A172 (cell line): ENCODE measurements around the gene MAPK10. TPM values are rescaled to one million over a fixed set of nuclear protein-coding genes. Genes with fewer than 3 reads are reported as not detected.
"Not testable (repeated sequence)": the region's sequence is repeated elsewhere in the genome, so short reads cannot be mapped to it uniquely, and the experiment has no call there.

Experiments
- DNase-seq: peaks from one replicate; pipeline ENCODE4 v3.0.0-alpha.2; 2015; ENCODE audit warnings: low spot score
- total RNA-seq: library from RNA; depleted of rRNA; stranded (reverse); fragments of >200 nt; shearing (Covaris generic); gene quantifications from 2 replicates; pipeline ENCODE4 v1.2.3, GENCODE V29; 2014

Gene MAPK10
- total RNA-seq, 1 experiment from 2014 or later, result not detected

DNA sequence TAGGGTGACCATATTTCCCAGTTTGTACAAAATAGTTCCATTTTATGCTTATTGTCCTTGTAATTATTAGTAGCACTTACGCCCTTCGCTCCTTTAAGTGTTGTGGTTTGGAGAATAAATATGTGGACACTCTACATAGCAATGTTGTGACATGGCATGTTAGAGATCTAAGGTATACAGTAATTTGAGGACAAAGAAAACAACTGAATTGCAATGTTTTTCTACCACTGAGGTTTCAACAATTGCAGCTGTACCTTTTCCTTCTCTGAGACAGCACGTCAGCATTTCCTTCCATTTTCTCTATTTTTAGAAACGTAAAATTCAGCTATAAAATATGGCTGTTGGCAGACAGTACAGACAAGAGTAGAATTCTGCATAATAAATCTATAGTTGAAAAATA lies 323.1 kb downstream of the MAPK10 start:
- DNase-seq, result peak; percentile 25

DNA sequence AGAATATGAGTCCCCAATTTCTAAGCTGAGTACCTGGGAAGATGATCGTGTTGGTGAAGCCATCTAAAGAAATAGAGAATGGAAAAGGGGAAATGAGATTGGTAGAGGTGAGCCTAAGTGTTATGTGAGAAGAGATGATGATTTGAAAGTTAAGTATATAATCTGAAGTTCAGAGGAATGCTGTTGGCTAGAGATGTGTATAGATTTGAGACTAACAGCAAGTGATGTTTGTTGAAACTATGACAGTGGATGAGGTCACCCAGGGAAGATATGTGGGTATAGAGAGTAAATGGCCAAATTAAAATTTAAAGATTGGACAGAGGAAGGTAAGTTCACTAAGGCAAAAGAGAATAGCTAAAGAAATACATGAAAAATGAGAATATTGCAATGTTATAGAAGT lies 324.2 kb downstream of the MAPK10 start:
- no peak for DNase-seq

DNA sequence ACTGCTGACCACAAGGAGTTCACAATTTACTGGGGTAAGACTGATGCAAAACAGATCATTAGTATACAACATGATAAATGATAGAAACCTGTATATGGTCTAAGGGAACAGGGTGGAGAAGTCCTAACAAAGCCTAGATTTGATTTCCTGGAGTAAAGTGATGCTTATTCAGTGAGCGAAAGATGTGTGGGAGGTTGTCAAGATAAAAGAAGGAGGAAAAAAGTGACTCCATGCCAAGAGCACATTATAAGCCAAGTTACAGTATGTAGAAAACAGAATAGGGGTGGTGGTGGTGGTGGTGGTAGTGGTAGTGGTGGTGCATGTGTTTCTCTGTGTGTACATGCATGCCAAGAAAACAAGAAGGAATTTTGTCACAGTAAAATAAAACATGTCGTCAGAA lies 325.2 kb downstream of the MAPK10 start:
- DNase-seq, result no peak

DNA sequence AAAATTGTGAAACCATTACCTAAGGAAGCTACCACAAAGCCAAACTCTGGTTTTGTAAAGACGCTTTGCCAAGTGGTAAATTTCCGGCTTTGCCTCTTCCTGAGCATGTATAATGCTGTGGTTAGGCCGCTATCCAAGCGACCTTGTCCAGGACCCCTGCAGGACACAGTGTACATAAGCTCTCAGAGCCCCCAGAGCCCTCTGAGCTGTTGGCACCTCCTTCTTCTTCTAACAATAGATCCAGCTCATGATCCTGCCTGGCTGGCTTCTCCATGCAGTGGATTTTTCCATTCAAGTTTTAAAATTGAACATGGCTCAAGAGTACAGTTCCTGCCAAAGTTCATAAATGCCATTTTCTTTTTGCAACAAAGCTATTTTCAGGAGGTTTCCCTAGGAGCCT lies 326.7 kb downstream of the MAPK10 start:
- no peak for DNase-seq

DNA sequence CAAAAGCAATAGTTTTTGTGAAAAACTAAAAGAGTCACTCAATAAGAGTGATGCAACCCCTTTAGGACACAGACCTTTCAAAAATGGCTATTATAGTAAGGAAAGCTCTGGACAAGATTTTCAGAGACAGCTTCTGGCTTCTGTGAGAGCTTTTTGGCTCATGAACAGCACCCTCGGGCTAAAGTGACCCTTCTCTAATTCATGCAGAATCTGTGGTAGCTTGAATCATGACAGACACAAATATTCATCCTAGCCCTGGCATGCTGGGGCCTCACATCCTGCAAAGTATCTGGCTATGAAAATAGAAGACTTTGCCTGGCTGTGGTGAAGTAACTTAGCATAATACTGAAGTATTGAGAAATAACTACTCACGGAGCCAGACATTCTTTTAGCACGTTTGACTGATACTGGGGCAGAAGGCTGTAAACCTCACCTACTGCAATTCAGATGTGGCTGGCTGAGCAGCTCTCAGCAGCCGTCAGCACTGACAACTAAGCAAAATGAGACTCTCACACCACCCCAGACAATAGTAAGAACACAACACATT lies 327.3 kb downstream of the MAPK10 start:
- DNase-seq, result no peak

DNA sequence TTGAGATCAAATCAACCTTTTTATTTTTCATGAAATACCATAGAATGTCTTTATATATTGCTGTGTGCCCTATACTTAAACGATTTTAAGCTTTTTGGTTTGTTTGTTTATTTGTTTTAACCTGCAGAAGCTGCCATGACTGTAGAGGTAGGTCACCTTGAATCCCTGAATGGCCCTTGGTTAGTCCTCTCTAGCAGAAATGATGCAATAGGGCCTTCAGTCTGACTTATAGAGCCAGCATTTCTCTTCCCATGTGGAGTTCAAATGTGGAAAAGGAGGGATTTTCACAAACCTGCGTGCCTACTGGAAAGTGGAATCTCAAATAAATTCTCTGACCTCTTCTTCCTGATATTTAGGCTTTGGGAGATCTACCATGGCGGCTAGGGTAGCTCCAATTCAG lies 327.9 kb downstream of the MAPK10 start:
- DNase-seq, result no peak

DNA sequence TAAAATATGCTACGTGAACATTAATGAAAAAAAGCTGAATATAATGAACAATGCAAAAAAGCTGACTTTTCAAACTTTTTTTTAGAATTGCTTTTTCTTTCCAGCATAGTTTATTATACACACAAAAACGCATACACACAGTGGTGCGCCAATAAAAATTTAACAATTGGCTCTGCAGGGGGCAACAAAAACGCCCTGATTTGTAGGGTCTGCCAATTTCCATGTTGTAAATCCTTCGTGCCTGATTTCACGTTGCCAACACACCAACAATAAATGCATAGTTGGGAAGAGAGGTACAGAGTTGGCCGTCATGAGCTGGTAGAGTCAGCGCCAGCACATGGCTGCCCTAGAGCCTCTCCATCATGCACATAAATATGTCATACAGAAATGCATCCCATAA lies 333.1 kb downstream of the MAPK10 start:
- no peak for DNase-seq

DNA sequence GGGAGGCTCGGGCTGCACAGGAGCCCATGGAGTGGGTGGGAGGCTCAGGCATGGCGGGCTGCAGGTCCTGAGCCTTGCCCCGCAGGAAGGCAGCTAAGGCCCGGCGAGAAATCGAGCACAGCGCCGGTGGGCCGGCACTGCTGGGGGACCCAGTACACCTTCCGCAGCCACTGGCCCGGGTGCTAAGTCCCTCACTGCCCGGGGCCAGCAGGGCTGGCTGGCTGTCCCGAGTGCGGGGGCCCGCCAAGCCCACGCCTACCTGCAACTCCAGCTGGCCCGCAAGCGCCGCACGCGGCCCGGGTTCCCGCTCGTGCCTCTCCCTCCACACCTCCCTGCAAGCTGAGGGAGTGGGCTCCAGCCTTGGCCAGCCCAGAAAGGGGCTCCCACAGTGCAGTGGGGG lies 338.2 kb downstream of the MAPK10 start:
- not testable (repeated sequence) for DNase-seq

DNA sequence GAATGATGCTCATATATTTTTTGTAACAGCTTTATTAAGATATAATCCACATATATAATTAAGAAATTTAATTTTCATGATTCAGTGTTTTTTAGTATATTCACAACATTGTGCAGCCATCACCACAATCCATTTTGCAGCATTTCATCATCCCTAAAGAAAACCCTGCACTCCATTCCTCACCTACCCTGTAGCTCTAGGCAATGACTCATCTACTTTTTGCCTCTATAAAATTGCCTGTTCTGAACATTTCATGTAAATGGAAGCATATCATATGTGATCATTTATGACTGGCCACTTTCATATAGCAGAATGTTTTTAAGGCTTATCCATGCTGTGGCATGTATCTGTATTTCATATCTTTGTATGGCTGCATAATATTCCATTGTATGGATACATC lies 339.9 kb downstream of the MAPK10 start:
- no peak for DNase-seq

DNA sequence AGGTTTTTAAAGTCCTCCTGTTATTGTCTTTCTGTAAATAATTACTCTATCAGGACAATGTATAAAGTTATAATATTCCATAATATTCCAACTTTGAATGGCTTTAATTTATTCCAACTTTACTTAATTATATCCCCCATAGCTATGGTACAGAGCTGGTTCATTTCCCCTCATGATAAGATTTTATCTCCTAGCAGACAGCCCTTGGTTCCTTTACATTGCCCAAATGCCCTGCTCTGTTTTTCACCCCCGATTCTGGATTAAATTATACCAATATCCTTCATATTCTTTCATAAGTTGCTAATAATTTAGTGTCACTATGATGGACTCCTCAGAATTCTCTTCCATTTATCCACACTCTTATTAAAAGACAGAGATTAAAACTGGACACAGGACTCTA lies 340.5 kb downstream of the MAPK10 start:
- no peak for DNase-seq

DNA sequence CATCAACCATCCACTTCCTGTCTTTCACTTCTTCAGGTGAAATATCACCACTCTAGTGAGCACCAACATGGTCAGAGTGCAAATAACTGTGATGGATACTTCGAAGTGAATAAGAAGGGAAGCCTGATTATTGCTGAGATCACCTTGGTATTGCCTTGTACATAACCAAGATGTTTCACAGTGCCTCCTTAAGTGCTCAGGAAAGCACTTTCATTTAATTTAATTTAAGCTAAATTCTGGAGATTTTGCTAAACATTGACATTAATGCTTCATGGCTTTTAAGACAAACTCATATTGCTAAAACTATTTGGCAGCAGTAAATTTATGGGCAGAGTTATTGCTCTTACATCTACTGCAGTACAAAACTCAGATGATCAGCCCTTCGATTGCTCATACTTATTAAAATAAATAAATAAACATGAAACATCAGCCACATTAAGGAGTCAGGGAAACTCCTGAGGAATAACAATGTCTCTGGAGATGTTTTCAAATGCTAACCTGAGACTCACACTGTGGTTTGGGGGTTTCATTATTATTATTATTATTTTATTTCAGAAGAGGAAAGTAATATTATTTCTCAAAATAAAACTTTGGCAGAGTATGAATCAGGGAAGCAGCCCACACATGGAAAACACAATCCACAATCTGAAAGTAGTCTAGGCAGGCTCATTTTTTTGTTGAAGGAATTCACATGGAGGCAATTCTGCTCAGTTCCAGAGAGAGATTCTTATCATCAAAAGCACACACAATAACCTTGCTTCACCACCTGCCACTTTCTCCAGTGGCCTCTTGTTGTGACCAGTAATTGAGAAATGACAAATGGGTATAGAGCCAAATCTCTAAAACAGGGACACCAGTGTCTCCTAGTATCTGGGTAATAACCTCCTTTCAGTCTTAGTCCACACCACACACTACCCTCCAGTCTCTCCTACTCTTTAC lies 344.2 kb downstream of the MAPK10 start:
- no peak for DNase-seq

DNA sequence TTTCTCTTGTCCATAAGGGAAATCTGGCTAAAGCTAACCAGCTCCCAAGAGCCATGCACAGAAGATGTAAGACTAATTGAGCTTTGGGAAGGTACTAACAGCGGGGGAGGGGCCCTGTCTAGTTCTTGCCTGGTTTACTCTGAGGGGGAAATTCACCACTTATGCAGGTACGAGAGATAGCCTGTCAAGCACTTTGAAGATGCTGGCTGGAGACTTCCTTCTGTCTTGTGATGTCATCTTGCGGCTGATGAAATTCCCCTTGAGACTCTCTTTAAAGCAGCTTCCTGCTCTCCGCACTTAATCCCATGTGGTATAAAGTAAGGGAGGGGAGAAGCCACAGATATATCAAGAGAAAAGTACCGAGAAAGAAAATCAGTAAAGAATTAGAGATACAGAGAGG lies 345.3 kb downstream of the MAPK10 start:
- DNase-seq, result no peak

DNA sequence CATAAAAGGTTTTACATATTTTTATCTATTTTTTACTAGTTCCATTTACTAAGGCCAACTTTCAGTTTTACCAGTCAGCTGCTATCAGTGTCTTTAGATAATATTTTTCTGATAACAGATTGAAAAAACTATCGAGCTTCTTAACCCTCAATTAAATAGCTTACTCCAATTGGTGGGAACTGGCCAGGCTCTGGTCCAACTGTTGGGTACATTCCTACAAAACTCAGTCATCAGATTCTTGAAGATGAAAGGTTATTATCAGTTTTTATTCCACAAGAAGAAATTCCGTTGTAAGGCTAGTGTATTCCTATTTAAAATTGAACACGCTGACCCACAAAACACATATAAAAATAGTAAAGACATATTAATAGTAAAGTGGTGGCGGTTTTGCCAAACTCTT lies 346.2 kb downstream of the MAPK10 start:
- DNase-seq, result no peak

DNA sequence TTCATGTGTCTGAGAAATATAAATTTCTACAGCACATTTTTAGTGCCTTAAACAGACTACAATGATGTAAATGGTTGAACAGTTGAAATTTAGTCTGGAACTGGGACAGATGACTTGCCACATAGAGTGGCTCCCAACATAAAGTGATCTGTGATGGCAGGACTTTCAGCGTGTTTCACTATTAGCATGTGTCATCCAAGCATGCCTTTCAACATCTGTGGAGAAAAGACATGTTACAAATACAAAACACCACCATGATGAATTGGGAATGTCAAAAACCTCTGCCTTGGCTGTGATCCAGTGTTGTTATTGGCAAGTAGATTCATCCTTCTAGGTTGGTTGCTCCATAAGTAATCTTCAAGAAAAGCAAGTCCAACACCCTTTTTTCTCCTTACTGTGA lies 348.7 kb downstream of the MAPK10 start:
- peak; percentile 3 for DNase-seq

DNA sequence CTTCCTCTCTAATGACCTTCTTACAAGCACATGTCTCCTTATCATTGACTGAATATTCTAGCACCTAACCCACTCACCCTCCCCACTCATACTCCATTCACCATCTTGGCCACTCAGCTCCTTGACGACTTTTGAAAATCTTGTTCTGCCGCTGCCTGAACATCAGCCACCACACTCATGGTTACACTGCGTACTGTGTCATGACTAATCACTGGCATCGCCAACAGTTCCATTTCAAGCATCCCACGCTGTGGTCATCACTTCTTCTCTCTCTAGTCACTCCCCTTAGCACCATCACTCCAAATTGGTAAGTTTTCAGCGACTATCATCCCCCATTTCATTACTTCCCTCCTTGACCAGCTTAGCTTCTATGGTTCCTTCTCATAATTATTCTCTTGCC lies 352.8 kb downstream of the MAPK10 start:
- no peak for DNase-seq

DNA sequence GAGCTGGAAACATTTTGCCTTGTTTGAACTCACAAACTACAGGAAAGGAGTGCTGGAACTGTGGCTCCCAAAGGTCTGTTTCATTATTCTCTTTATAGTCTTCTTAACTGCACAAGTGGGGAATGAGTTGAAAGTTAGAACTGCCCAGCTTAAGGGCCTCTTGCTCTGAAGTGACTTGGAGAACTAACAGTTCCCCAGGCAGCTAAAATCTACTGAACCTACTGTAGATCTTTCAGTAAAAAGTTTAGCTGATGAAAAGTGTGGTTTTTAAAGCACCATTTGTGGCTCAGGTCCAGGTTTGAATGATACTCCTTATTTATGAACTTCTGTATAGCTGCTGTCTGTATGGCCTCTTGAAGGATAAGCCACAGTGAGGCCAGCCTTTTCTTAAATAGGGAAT lies 353.8 kb downstream of the MAPK10 start:
- DNase-seq, result no peak

DNA sequence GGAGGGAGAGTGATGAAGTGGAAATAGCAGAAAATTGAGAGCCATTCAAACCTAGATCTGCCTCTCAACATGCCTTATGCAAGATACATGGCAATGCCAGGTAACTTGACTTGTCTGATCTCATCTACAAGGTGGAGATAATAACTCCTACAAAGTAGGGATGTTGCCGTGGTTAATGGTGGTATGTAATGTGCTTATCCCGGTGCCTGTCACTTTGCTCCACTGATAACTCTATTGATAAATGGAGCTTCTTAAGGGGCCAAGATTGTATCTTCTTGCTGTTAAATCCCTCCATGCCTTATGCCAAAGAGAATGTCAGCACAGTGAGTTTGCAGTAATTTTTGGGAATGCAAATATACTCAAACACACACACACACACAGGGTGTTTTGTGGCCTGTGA lies 355.8 kb downstream of the MAPK10 start:
- no peak for DNase-seq

DNA sequence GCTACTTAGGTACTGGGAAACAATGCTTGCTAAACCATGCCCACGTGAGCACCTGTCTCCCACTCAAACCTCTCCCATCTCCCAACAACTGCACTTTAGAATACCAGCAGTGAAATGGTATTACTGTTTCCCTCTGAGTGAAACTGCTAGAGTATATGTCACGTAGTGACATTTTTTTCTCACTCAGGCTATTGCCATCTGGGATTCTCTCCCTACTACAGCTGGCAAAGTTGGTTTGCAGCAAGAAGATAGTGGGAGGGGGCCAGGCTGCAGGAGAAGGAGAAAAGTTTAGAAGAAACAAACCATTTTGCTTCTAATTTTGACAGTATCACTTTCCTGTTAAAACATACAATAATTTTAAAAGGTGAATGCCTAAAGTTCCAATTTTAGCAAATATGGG lies 358.3 kb downstream of the MAPK10 start:
- DNase-seq, result no peak

DNA sequence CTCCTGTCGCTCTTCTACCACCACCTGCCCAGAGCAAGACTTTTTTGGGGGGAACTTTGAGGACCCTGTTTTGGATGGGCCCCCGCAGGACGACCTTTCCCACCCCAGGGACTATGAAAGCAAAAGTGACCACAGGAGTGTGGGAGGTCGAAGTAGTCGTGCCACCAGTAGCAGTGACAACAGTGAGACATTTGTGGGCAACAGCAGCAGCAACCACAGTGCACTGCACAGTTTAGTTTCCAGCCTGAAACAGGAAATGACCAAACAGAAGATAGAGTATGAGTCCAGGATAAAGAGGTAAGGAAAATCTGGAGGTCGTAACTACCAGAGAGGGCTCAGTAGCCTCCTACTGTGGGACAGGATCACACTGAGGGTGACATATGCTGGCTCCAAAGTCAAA lies 364.5 kb downstream of the MAPK10 start:
- no peak for DNase-seq

DNA sequence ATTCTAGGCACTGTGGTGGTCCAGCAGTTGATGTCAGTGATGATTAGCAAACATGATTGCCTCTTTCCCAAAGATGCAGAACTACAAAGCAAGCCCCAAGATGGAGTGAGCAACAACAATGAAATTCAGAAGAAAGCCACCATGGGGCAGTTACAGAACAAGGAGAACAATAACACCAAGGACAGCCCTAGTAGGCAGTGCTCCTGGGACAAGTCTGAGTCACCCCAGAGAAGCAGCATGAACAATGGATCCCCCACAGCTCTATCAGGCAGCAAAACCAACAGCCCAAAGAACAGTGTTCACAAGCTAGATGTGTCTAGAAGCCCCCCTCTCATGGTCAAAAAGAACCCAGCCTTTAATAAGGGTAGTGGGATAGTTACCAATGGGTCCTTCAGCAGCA lies 365.3 kb downstream of the MAPK10 start:
- no peak for DNase-seq

DNA sequence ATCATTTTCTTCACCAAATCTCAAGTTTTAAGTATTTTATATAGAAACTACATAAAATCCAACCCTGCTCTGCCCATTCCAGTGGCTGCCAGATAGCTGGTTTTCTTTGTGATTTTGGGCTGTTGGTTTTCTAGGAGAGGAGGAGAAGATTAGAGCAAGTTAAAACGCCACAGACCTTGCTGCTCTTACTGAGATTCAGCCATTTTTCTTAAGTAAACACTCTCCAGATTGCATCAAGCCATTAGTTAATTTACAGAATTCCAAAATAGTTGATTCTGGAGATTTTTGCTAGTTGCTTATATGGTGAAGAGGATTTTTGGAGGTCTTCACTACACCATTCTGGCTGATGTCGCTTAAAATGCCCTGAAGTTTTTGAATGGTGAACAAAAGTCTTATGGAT lies 366.2 kb downstream of the MAPK10 start:
- DNase-seq, result no peak

DNA sequence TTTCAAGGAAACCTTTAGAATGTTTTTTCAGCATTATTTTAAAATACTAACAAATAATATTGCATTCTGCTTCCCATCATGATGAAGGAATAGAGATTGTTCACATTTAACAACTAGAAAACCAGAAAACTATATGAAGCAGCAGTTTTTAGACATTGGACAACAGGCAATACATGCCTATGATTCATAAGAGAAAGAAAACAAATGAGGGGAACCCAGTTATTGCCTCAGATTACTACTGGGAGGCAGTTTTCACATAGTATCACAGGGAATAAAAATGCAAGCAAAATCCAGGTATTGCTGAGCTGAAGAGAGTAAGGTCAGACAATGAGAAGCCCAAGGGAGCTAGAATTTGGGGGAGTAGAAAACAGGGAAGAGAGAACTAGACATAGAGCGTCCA lies 373.6 kb downstream of the MAPK10 start:
- DNase-seq, result no peak

DNA sequence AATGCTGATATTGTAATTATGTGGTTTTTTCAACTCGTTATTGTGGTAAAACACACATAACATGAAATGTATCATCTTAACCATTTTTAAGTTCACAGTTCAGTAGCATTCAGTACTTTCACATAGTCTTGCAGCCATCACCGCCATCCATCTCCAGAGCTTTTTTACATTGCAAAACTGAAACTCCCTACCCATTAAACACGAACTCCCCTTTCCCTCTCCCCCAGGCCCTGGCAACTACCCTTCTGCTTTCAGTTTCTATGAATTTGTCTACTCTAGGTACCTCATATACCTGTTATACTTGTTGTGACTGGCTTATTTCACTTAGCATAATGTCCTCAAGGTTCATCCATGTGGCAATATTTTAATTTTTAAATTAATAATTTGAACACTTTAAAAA lies 380.6 kb downstream of the MAPK10 start:
- no peak for DNase-seq

DNA sequence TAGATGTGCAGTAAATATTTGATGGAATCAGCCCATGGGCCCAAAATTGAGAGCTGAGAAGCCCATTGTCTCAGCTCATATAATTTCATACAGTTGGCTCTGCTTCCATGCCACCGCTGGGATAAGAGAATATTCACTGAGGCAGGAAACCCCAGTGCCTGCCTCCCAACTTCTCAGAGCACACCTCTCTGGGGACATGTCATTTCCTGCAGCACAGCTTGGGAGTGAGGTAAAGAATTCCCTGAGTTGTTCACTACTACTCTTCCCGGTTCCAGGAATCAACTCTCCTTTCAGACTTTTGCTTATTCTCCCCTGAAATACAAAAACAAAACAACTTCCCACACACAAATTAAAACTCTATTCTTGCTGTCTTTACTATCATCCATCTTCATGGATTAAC lies 389.3 kb downstream of the MAPK10 start:
- no peak for DNase-seq
